Measurements from ENCODE around the gene ADAMTS3.

DNA sequence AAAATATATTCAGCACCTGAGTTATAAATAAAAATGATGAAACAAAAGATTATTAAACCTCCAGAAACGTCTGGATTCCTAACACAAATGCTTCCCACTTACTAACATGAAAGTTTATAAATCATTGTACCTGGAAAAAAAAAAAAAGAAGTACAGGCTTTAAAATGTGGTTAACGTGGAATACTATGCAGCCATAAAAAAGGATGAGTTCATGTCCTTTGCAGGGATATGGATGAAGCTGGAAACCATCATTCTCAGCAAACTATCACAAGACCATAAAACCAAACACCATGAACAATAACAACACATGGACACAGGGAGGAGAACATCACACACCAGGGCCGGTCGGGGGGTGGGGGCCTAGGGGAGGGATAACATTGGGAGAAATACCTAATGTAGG lies 160.5 kb downstream of the ADAMTS3 start:
- TF ChIP-seq, protein P1, sequence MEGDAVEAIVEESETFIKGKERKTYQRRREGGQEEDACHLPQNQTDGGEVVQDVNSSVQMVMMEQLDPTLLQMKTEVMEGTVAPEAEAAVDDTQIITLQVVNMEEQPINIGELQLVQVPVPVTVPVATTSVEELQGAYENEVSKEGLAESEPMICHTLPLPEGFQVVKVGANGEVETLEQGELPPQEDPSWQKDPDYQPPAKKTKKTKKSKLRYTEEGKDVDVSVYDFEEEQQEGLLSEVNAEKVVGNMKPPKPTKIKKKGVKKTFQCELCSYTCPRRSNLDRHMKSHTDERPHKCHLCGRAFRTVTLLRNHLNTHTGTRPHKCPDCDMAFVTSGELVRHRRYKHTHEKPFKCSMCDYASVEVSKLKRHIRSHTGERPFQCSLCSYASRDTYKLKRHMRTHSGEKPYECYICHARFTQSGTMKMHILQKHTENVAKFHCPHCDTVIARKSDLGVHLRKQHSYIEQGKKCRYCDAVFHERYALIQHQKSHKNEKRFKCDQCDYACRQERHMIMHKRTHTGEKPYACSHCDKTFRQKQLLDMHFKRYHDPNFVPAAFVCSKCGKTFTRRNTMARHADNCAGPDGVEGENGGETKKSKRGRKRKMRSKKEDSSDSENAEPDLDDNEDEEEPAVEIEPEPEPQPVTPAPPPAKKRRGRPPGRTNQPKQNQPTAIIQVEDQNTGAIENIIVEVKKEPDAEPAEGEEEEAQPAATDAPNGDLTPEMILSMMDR (IDR thresholded peaks at IDR 0.05) = no peak
- no peak for TF ChIP-seq POLR2A (IDR thresholded peaks at IDR 0.05)
